Upper lobe of left lung (tissue), 4 donors: Measurements from ENCODE around the gene BLCAP.
"Not testable (repeated sequence)": the region's sequence is repeated elsewhere in the genome, so short reads cannot be mapped to it uniquely, and the experiment has no call there.

Source experiments
- CTCF ChIP-seq, 6 experiments: fragments of 450-650 bp in 4 of 6; fragments of 200-600 bp in 2 of 6; sonication (generic) in 2 of 6; IDR thresholded peaks; one replicate each; pipeline ENCODE4 v1.5.1; 2016 to 2019; ENCODE audit warnings: antibody characterized with exemption in 6 of 6
- EP300 ChIP-seq, 4 donors: sonication (generic); formaldehyde crosslinking; IDR thresholded peaks; one replicate each; pipeline ENCODE4 v1.5.1; 2017; ENCODE audit warnings: antibody characterized with exemption in 4 of 4, control low read depth in 2 of 4
- POLR2A ChIP-seq, 4 donors: fragments of 450-650 bp; IDR thresholded peaks; one replicate each; pipeline ENCODE4 v1.5.1; 2016 to 2017; ENCODE audit warnings: antibody characterized with exemption in 4 of 4, mild to moderate bottlenecking in 2 of 4

GRCh38 chr20:37470190-37470589 lies 57.5 kb downstream of the BLCAP start:
- not testable (repeated sequence) for TF ChIP-seq POLR2A, CTCF, EP300 (IDR thresholded peaks at IDR 0.05)
